NCI-H510A treated with DMSO at 0.1 percent for 48 hours (cell line): Measurements from ENCODE around the gene TSC22D2.
"Not testable (repeated sequence)": the region's sequence is repeated elsewhere in the genome, so short reads cannot be mapped to it uniquely, and the experiment has no call there.

ENCODE experiments used
- DNase-seq: peaks from one replicate; lab custom pipeline; 2025; lab: John Stamatoyannopoulos, UW

TSC22D2 gene

GRCh38 chr3:150490277-150490986, 82.3 kb downstream of the TSC22D2 start:
- DNase-seq, result no peak

- DNase-seq, result no peak
Observed at GRCh38 chr3:150494411-150494977, 86.4 kb downstream of the TSC22D2 start.

- no peak for DNase-seq
Observed at GRCh38 chr3:150495149-150495548, 87.1 kb downstream of the TSC22D2 start.

DNA sequence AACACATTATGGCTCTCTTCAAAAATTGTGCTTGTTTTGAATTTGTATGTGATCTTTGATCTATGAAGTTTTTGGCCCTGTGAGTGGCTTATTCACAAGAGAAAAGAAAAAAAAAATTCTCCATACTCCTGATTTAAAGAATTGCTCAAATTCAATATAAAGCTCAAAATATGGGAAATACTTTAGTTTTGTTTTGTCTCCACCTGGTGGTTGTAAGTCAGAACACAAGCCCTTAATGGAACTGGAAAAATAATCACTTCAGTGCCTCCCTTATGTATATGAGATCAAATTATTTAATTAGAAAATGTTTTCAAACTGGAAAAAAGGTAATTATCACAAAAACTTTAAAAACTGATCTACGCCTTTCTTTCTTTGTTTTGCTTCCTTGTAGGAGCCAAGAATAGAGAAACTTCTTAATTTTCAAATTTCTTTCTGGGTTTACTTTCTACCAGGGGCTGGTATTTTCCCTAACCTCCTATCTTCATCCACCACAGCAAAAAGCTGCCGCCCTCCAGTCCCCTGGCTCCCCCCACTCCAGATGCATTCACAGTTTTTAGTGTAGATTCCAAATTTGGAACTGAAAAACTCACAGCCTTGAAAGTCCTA, 87.6 kb downstream of the TSC22D2 start:
- DNase-seq, result peak; percentile 43

GRCh38 chr3:150497956-150498355, 89.9 kb downstream of the TSC22D2 start:
- DNase-seq, result no peak

GRCh38 chr3:150500960-150501359, 92.9 kb downstream of the TSC22D2 start:
- DNase-seq, result not testable (repeated sequence)

DNA sequence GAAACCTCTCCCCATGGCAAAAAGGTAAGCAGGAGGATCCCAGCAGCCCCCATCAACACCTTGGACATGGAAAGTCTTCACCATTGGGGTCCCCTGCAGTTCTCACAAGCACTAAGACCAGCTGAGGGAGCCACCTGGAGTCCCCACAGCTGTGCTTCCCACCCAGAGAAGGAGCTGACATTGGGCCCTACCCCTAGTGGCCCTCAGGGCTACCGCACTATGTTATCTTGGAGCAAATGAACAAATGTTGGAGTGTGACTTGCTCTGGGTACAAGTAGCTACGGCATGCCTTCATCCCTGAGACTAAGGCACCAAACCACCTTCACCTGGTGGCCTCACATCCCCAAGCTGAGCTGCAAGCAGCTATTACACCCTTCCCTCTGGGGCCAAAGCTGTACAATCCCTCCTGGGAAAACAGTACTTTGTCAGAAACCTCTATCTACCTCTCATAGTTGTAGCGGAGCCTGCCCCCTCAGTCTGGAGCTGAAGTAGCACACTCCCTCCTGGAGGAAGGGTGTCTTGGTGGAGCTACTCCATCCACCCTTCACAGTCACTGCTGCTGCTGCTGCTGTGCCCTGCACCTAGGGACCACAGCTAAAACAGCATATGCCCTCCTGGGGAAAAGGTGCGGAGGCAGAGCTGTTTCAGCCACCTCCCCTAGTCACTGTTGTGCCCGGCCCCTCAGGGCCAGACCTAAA, 95.5 kb downstream of the TSC22D2 start:
- DNase-seq, result no peak

GRCh38 chr3:150504483-150504882, 96.4 kb downstream of the TSC22D2 start:
- DNase-seq, result no peak

DNA sequence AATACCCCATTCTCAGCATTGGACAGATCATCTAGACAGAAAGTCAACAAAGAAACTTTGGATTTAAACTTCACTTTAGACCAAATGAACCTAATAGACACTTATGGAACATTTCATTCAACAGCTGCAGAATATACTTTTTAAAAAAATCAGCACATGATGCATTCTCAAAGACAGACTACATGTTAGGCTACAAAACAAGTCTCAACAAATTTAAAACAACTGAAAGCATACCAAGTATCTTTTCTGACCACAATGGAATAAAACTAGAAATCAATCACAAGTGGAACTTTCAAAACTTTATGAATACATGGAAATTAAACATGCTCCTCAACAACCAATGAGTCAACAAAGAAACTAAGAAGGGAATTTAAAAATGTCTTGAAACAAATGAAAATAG, 100.3 kb downstream of the TSC22D2 start:
- no peak for DNase-seq

GRCh38 chr3:150509780-150510179, 101.7 kb downstream of the TSC22D2 start:
- DNase-seq, result no peak

GRCh38 chr3:150511122-150511821, 103.2 kb downstream of the TSC22D2 start:
- no peak for DNase-seq

DNA sequence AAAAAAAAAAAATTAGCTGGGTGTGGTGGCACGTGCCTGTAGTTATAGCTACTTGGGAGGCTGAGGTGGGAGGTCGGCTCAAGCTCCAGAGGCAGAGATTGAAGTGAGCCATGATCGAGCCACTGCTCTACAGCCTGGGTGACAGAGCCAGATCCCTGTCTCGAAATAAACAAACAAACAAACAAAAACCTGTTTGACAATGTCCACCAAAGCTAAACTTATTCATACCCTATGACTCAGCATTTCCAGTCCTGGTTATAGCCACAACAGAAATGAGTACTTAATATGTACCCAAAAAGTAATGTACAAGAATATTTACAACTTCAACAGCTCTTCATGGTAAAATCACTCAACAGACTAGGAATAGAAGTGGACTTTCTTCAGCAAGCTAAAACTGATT, 107.1 kb downstream of the TSC22D2 start:
- DNase-seq, result no peak
